ENCODE results near the gene NECAP2. TPM values are rescaled to one million over a fixed set of nuclear protein-coding genes. Genes with fewer than 3 reads are reported as not detected.

The NECAP2 gene
- total RNA-seq, 1 experiment from 2014 or later = 29.8 TPM

DNA sequence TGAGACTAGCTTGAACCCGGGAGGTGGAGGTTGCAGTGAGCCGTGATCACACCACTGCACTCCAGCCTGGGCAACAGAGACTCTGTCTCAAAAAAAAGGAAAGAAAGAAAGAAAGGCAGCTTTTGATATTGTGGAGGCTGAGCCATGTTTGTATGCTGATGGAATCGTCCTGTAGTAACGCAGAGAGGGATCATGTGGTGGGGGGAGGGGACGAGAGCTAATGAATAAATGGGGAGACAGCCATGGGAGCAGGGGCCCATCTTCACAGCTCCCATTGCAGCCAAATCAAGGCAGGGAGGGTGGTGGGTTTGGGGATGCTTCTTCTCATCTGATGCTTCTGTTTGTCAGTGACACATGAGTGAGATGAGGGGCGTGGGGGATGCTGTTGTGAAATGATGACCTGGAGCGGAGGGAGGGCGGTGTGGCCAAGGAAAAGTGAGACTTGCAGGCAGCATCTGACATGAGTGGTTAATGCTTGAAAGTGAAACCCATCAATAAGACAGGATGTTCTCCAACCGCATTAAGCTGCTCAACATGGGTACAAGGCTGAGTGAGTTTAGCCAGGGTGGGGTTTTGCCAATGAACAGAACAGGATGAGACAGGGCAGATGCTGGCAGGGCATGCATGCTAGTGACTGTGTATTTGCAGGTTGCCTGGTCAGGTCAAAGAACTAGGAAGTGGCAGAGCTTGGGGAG, 20.0 kb upstream of the NECAP2 start:
- no peak overlapping the region for H3K27ac Mint-ChIP-seq
- peaks cover 12% of the 10 kb centered on the region for H3K4me1 Mint-ChIP-seq
- ATAC-seq (no peak), DNase-seq (ENCODE audit: low spot score) (no peak)
- TF ChIP-seq NFE2L1 (CRISPR knock-in tag; IDR thresholded peaks at IDR 0.05) (no peak), JUN (CRISPR knock-in tag; IDR thresholded peaks at IDR 0.05) (no peak), ZNF416 (CRISPR knock-in tag; IDR thresholded peaks at IDR 0.05) (no peak), RORB (CRISPR knock-in tag; IDR thresholded peaks at IDR 0.05) (no peak), ZNF671 (CRISPR knock-in tag; IDR thresholded peaks at IDR 0.05) (no peak), SOX15 (CRISPR knock-in tag; IDR thresholded peaks at IDR 0.05) (no peak), ZNF263 (CRISPR knock-in tag; IDR thresholded peaks at IDR 0.05; ENCODE audit: low read depth) (no peak), RELA (CRISPR knock-in tag; IDR thresholded peaks at IDR 0.05; ENCODE audit: borderline replicate concordance) (no peak), NFYB (CRISPR knock-in tag; conservative IDR thresholded peaks at IDR 0.05; ENCODE audit: low read depth) (no peak), FOXP1 (CRISPR knock-in tag; IDR thresholded peaks at IDR 0.05; ENCODE audit: borderline replicate concordance) (no peak), NR3C1 (CRISPR knock-in tag; conservative IDR thresholded peaks at IDR 0.05; ENCODE audit: low read depth) (no peak), NFATC4 (CRISPR knock-in tag; IDR thresholded peaks at IDR 0.05) (no peak), EMX1 (CRISPR knock-in tag; IDR thresholded peaks at IDR 0.05) (no peak), GRHL2 (CRISPR knock-in tag; IDR thresholded peaks at IDR 0.05; ENCODE audit: insufficient replicate concordance, severe bottlenecking) (no peak)
- TF ChIP-seq, protein P1, sequence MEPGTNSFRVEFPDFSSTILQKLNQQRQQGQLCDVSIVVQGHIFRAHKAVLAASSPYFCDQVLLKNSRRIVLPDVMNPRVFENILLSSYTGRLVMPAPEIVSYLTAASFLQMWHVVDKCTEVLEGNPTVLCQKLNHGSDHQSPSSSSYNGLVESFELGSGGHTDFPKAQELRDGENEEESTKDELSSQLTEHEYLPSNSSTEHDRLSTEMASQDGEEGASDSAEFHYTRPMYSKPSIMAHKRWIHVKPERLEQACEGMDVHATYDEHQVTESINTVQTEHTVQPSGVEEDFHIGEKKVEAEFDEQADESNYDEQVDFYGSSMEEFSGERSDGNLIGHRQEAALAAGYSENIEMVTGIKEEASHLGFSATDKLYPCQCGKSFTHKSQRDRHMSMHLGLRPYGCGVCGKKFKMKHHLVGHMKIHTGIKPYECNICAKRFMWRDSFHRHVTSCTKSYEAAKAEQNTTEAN (CRISPR knock-in tag; IDR thresholded peaks at IDR 0.05) = no peak
- TF ChIP-seq, protein P2, sequence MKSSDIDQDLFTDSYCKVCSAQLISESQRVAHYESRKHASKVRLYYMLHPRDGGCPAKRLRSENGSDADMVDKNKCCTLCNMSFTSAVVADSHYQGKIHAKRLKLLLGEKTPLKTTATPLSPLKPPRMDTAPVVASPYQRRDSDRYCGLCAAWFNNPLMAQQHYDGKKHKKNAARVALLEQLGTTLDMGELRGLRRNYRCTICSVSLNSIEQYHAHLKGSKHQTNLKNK (CRISPR knock-in tag; IDR thresholded peaks at IDR 0.05) = no peak
- TF ChIP-seq, protein P3, sequence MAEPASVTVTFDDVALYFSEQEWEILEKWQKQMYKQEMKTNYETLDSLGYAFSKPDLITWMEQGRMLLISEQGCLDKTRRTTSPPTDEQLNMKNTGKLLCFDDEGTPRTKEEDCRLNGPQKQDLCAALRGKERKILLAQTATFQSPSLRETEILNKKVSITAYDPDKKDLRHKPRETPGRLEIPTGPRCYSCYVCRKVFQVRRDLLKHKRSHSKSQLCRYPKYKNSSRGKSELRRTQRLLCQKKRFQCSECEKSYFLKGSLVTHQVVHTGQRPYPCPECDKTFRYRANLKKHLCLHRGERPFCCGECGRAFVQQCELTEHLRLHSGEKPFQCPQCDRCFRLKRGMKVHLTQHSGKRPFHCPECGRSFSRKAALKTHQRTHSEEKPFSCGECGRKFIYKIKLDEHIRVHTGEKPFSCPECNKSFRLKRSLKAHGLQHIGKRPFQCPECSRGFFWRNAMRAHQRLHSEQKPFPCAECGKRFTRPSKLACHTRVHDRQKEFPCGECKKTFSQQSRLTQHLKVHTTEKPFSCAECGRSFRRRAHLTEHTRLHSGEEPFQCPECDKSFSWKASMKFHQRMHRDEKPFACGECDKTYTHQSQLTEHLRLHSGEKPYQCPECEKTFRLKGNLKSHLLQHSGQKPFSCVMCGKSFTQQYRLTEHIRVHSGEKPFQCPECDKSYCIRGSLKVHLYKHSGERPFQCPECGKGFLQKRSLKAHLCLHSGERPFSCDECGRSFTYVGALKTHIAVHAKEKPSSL (CRISPR knock-in tag; conservative IDR thresholded peaks at IDR 0.05) = no peak
- CTCF ChIA-PET = interaction anchor here (1.2 kb wide), 1 partner anchor 20 kb away, joined by 4 read pairs; the partner anchor contains the start of gene NECAP2
- H3K36me3 Mint-ChIP-seq = no peaks in the 10 kb centered on the region
- no peaks in the 10 kb centered on the region for H3K9me3 Mint-ChIP-seq
- no peaks in the 10 kb centered on the region; the same call in 1 of the 2 replicates for H3K27me3 Mint-ChIP-seq (ENCODE audit: low read depth)
- no peak overlapping the region for H3K4me3 Mint-ChIP-seq
- POLR2A ChIA-PET = no interaction called here

DNA sequence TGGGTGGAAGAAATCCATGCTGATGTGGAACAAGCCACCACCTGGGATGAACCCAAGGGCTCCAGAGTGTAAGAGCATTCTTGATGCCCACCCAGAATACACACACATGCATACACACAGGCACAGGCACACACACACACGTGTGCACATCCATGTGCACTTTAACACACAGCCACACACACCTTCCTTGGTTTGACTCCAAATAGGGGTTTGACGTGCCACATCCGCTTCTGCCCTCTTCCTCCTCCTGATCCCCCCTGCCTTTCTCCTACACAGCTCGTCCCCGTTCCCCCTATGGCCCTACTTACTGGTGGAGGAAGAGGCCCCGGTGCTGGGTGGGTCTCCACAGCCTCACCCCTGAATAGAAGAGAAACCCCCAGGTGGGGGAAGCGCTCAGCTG, 19.3 kb upstream of the NECAP2 start:
- ChIA-PET CTCF (no interaction called here), POLR2A (no interaction called here)
- Mint-ChIP-seq H3K27ac (no peak overlapping the region), H3K36me3 (no peaks in the 10 kb centered on the region), H3K27me3 (ENCODE audit: low read depth) (no peaks in the 10 kb centered on the region; the same call in 1 of the 2 replicates), H3K4me3 (no peak overlapping the region), H3K4me1 (peaks cover 12% of the 10 kb centered on the region), H3K9me3 (no peaks in the 10 kb centered on the region)
- ATAC-seq (no peak), DNase-seq (ENCODE audit: low spot score) (no peak)
- TF ChIP-seq OVOL2 (CRISPR knock-in tag; IDR thresholded peaks at IDR 0.05; ENCODE audit: borderline replicate concordance) (no peak), ZNF219 (CRISPR knock-in tag; IDR thresholded peaks at IDR 0.05; ENCODE audit: borderline replicate concordance) (no peak), ESRRA (CRISPR knock-in tag; IDR thresholded peaks at IDR 0.05; ENCODE audit: borderline replicate concordance) (no peak), TCF7 (CRISPR knock-in tag; IDR thresholded peaks at IDR 0.05; ENCODE audit: low read depth) (no peak), MYBL2 (CRISPR knock-in tag; IDR thresholded peaks at IDR 0.05) (no peak), JUN (CRISPR knock-in tag; IDR thresholded peaks at IDR 0.05) (no peak), FOXJ3 (CRISPR knock-in tag; IDR thresholded peaks at IDR 0.05; ENCODE audit: borderline replicate concordance) (no peak), ZNF121 (CRISPR knock-in tag; IDR thresholded peaks at IDR 0.05) (no peak), ZBTB21 (CRISPR knock-in tag; IDR thresholded peaks at IDR 0.05; ENCODE audit: borderline replicate concordance) (no peak), EMX1 (CRISPR knock-in tag; IDR thresholded peaks at IDR 0.05) (no peak), NFYB (CRISPR knock-in tag; conservative IDR thresholded peaks at IDR 0.05; ENCODE audit: low read depth) (no peak), FOXK1 (CRISPR knock-in tag; IDR thresholded peaks at IDR 0.05) (no peak)
- TF ChIP-seq, protein P4, sequence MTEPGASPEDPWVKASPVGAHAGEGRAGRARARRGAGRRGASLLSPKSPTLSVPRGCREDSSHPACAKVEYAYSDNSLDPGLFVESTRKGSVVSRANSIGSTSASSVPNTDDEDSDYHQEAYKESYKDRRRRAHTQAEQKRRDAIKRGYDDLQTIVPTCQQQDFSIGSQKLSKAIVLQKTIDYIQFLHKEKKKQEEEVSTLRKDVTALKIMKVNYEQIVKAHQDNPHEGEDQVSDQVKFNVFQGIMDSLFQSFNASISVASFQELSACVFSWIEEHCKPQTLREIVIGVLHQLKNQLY (CRISPR knock-in tag; IDR thresholded peaks at IDR 0.05) = no peak
- TF ChIP-seq, protein P5, sequence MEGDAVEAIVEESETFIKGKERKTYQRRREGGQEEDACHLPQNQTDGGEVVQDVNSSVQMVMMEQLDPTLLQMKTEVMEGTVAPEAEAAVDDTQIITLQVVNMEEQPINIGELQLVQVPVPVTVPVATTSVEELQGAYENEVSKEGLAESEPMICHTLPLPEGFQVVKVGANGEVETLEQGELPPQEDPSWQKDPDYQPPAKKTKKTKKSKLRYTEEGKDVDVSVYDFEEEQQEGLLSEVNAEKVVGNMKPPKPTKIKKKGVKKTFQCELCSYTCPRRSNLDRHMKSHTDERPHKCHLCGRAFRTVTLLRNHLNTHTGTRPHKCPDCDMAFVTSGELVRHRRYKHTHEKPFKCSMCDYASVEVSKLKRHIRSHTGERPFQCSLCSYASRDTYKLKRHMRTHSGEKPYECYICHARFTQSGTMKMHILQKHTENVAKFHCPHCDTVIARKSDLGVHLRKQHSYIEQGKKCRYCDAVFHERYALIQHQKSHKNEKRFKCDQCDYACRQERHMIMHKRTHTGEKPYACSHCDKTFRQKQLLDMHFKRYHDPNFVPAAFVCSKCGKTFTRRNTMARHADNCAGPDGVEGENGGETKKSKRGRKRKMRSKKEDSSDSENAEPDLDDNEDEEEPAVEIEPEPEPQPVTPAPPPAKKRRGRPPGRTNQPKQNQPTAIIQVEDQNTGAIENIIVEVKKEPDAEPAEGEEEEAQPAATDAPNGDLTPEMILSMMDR (IDR thresholded peaks at IDR 0.05) = no peak
- TF ChIP-seq, protein P6, sequence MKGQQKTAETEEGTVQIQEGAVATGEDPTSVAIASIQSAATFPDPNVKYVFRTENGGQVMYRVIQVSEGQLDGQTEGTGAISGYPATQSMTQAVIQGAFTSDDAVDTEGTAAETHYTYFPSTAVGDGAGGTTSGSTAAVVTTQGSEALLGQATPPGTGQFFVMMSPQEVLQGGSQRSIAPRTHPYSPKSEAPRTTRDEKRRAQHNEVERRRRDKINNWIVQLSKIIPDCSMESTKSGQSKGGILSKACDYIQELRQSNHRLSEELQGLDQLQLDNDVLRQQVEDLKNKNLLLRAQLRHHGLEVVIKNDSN (CRISPR knock-in tag; IDR thresholded peaks at IDR 0.05) = no peak
- TF ChIP-seq, protein P7, sequence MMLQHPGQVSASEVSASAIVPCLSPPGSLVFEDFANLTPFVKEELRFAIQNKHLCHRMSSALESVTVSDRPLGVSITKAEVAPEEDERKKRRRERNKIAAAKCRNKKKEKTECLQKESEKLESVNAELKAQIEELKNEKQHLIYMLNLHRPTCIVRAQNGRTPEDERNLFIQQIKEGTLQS (CRISPR knock-in tag; conservative IDR thresholded peaks at IDR 0.05) = no peak

Measured in WTC11 (cell line).